Stimulated activated CD4-positive, alpha-beta T cell treated with anti-CD3 and anti-CD28 coated beads, Interleukin-2, amount 100 ng/mL, for 24 hours (primary cell): ENCODE data around the gene LLCFC1.

Experiments used
- DNase-seq, 2 donors: peaks; one replicate each; pipeline ENCODE4 v3.0.0-alpha.2; 2020

The LLCFC1 gene

GRCh38 chr7:142910481-142910880, 28.8 kb upstream of the LLCFC1 start:
- no peak for DNase-seq

- DNase-seq = no peak
These were observed 26.2 kb upstream of the LLCFC1 start for GRCh38 chr7:142913051-142913450.

GRCh38 chr7:142913566-142913965, 25.7 kb upstream of the LLCFC1 start:
- DNase-seq = no peak

GRCh38 chr7:142914121-142914520, 25.2 kb upstream of the LLCFC1 start:
- DNase-seq = no peak

GRCh38 chr7:142915315-142915714, 24.0 kb upstream of the LLCFC1 start:
- DNase-seq = no peak

GRCh38 chr7:142916508-142916907, 22.8 kb upstream of the LLCFC1 start:
- DNase-seq = no peak

- no peak for DNase-seq
These were observed 21.8 kb upstream of the LLCFC1 start for GRCh38 chr7:142917447-142917846.

GRCh38 chr7:142918901-142919300, 20.4 kb upstream of the LLCFC1 start:
- no peak for DNase-seq

GRCh38 chr7:142919656-142920055, 19.6 kb upstream of the LLCFC1 start:
- no peak for DNase-seq

GRCh38 chr7:142923391-142923790, 15.9 kb upstream of the LLCFC1 start:
- no peak for DNase-seq

- DNase-seq = no peak
These were observed 13.9 kb upstream of the LLCFC1 start for GRCh38 chr7:142925413-142925812.

- DNase-seq = no peak
These were observed 12.1 kb upstream of the LLCFC1 start for GRCh38 chr7:142927085-142927745.

- DNase-seq = no peak
These were observed 11.3 kb upstream of the LLCFC1 start for GRCh38 chr7:142927949-142928348.

- DNase-seq = no peak
These were observed 9.1 kb upstream of the LLCFC1 start for GRCh38 chr7:142930126-142930730.

- DNase-seq = no peak
These were observed 6.7 kb upstream of the LLCFC1 start for GRCh38 chr7:142932386-142933091.

GRCh38 chr7:142933092-142933475, 6.2 kb upstream of the LLCFC1 start:
- DNase-seq = no peak

GRCh38 chr7:142933624-142934023, 5.7 kb upstream of the LLCFC1 start, which contains the start of gene TRPV5:
TSS of gene TRPV5 (minus strand) at chr7:142933746. CDS start at chr7:142933459, 287 bp downstream.
- DNase-seq = no peak

GRCh38 chr7:142934056-142934455, 5.2 kb upstream of the LLCFC1 start:
- no peak for DNase-seq

- no peak for DNase-seq
These were observed 3.2 kb upstream of the LLCFC1 start for GRCh38 chr7:142935941-142936565.

GRCh38 chr7:142938611-142939010, 673 bp upstream of the LLCFC1 start:
- DNase-seq = no peak

GRCh38 chr7:142940966-142941535, 1.8 kb downstream of the LLCFC1 start:
- no peak for DNase-seq

- DNase-seq = no peak
These were observed 2.3 kb downstream of the LLCFC1 start for GRCh38 chr7:142941541-142941940.

- DNase-seq = no peak
These were observed 3.5 kb downstream of the LLCFC1 start for GRCh38 chr7:142942746-142943145.
